DND-41 (cell line): ENCODE measurements around the gene GABRG3.

Experiments used
- ATAC-seq: fragments of 200-7000 bp; cut with Tn5 transposase; 3 replicates; pipeline ENCODE4 v1.9.1; 2021; ENCODE audit warnings: low read depth; ENCODE audit not compliant: insufficient read depth
- DNase-seq: peaks from one replicate; pipeline ENCODE4 v3.0.0-alpha.2; 2020
- H2AFZ ChIP-seq: 2 replicates; pipeline ENCODE4 v1.6.0; 2012; ENCODE audit warnings: low read depth, low read length
- H3K27ac ChIP-seq: 2 replicates; pipeline ENCODE4 v1.5.1; 2012; ENCODE audit warnings: low read length, inconsistent platforms
- H3K27me3 ChIP-seq: fragments of 200-600 bp; sonication (generic); 2 replicates; pipeline ENCODE4 v1.6.0; 2012; ENCODE audit warnings: low read length, mild to moderate bottlenecking, inconsistent platforms; ENCODE audit not compliant: insufficient read depth, poor library complexity
- H3K36me3 ChIP-seq: 2 replicates; pipeline ENCODE4 v1.5.1; 2012; ENCODE audit warnings: low read length, inconsistent platforms; ENCODE audit not compliant: insufficient read depth
- H3K4me1 ChIP-seq: 2 replicates; pipeline ENCODE4 v1.5.1; 2012; ENCODE audit warnings: mild to moderate bottlenecking, low read length; ENCODE audit not compliant: insufficient read depth
- H3K4me2 ChIP-seq: 2 replicates; pipeline ENCODE4 v1.6.0; 2012; ENCODE audit warnings: mild to moderate bottlenecking, moderate library complexity, low read length, inconsistent platforms; ENCODE audit not compliant: insufficient read depth
- H3K4me3 ChIP-seq, 2 experiments: fragments of 200-600 bp in 1 of 2; shearing (Covaris generic) in 1 of 2; 2 replicates each; pipeline ENCODE4 v1.5.1; 2012 to 2016; ENCODE audit warnings: inconsistent platforms in 2 of 2, low read length in 2 of 2, mild to moderate bottlenecking in 2 of 2, low read depth in 1 of 2, moderate library complexity in 1 of 2
- H3K79me2 ChIP-seq: 2 replicates; pipeline ENCODE4 v1.6.0; 2012; ENCODE audit warnings: low read length, inconsistent platforms; ENCODE audit not compliant: insufficient read depth
- H3K9ac ChIP-seq: 2 replicates; pipeline ENCODE4 v1.6.0; 2012; ENCODE audit warnings: low read depth, mild to moderate bottlenecking, inconsistent platforms, low read length, moderate library complexity
- H3K9me3 ChIP-seq: 2 replicates; pipeline ENCODE4 v1.5.1; 2012; ENCODE audit warnings: low read length, moderate library complexity, mild to moderate bottlenecking, inconsistent platforms; ENCODE audit not compliant: insufficient read depth, severe bottlenecking
- H4K20me1 ChIP-seq: 2 replicates; pipeline ENCODE4 v1.6.0; 2012; ENCODE audit warnings: low read length; ENCODE audit not compliant: insufficient read depth
- EZH2 ChIP-seq: IDR thresholded peaks from 3 replicates; pipeline ENCODE4 v1.6.1; 2012; ENCODE audit warnings: borderline replicate concordance, low read depth, mild to moderate bottlenecking, moderate library complexity, low read length, inconsistent platforms; ENCODE audit not compliant: severe bottlenecking
- TF ChIP-seq, protein P1 (sequence below): IDR thresholded peaks from 2 replicates; pipeline ENCODE4 v1.5.1; 2012; ENCODE audit warnings: borderline replicate concordance, low read length, moderate library complexity, mild to moderate bottlenecking; ENCODE audit not compliant: poor library complexity, severe bottlenecking; ENCODE audit errors: extremely low read depth

The GABRG3 gene

DNA sequence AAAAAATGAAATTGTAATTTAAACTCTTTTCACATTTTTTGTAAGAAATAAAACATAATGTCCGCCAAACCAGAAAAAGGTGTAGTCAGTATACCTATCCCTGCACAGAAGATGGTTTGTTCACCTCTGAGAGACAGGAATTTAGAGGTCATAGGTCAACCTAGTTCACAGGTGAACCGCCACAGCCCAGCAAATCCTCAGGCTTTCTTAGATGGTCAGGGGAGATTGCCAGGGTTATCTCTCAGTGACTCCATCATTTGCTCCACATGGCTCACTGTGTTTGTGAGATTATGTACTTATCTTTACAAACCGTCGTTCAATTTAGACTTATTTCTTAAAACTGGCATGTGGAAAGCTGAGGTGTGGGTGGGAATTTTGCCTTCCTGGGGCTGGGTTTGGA is 264.2 kb downstream of the GABRG3 start:
- Histone ChIP-seq H3K79me2 (no peaks in the 10 kb centered on the region), H3K9me3 (no peaks in the 10 kb centered on the region), H3K9ac (no peak overlapping the region), H3K4me3 (no peak overlapping the region), H3K4me2 (no peak overlapping the region), H3K27me3 (no peaks in the 10 kb centered on the region), H3K36me3 (no peaks in the 10 kb centered on the region), H2AFZ (no peak overlapping the region), H4K20me1 (no peaks in the 10 kb centered on the region), H3K4me1 (peaks cover 2% of the 10 kb centered on the region; the same call in 1 of the 2 replicates), H3K27ac (no peak overlapping the region)
- TF ChIP-seq, protein P1, sequence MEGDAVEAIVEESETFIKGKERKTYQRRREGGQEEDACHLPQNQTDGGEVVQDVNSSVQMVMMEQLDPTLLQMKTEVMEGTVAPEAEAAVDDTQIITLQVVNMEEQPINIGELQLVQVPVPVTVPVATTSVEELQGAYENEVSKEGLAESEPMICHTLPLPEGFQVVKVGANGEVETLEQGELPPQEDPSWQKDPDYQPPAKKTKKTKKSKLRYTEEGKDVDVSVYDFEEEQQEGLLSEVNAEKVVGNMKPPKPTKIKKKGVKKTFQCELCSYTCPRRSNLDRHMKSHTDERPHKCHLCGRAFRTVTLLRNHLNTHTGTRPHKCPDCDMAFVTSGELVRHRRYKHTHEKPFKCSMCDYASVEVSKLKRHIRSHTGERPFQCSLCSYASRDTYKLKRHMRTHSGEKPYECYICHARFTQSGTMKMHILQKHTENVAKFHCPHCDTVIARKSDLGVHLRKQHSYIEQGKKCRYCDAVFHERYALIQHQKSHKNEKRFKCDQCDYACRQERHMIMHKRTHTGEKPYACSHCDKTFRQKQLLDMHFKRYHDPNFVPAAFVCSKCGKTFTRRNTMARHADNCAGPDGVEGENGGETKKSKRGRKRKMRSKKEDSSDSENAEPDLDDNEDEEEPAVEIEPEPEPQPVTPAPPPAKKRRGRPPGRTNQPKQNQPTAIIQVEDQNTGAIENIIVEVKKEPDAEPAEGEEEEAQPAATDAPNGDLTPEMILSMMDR = no peak
- no peak for TF ChIP-seq EZH2
- DNase-seq (no peak), ATAC-seq (no peak)

DNA sequence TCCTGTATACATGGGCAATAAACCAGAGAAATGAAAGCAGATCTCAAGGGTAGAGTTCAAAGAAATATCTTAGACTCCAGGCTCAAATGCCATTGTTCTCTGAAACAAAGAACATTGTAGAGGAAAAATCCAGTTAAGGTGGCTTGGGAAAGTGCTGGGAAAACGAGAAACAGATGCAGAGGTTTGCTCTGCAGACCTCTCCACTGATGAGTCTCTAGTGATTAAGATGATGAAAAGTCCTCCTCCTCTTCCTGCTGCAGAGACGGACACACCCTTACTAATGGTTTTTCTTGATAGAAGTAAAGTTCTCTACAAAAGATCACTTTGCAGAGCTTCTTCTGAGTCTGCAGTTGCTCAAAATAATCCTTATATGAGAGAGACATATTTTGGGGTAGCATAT is 264.7 kb downstream of the GABRG3 start:
- Histone ChIP-seq H3K9ac (no peak overlapping the region), H4K20me1 (no peaks in the 10 kb centered on the region), H3K9me3 (no peaks in the 10 kb centered on the region), H3K27me3 (no peaks in the 10 kb centered on the region), H3K27ac (no peak overlapping the region), H3K4me1 (peaks cover 2% of the 10 kb centered on the region; the same call in 1 of the 2 replicates), H3K4me3 (no peak overlapping the region), H2AFZ (no peak overlapping the region), H3K36me3 (no peaks in the 10 kb centered on the region), H3K79me2 (no peaks in the 10 kb centered on the region), H3K4me2 (no peak overlapping the region)
- no peak for ATAC-seq
- DNase-seq = no peak
- no peak for TF ChIP-seq EZH2
- TF ChIP-seq, protein P1 = no peak

DNA sequence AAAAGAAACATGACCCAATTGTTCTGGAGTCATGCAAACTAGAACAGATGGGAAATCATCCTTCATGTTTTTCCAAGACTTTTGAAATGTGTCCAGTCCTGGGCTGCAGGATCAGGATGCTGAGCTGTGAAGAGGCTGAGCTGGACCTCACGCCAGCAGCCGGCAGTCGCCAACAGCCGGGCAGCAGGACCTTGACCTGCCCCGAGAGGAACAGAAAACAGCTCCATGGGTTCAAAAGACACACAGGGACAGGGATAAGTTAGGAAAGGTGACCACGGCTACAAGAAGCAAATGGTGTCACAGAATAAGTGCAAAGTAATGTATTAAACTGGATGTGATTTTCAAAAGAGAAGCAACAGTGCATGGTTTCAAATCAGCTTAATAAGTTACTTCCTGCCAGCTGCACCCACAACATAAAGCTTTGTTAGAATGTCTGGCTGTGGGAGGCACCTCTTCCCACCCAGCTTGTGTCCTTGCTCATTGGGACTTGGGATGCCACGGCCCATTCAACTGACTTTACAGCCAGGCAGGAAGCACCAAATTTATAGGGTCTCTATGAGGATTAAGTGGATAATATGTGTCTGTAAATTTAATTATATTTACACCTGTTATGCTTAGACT is 266.4 kb downstream of the GABRG3 start:
- Histone ChIP-seq H3K9me3 (no peaks in the 10 kb centered on the region), H3K79me2 (no peaks in the 10 kb centered on the region)

More for the DNA sequence above, 266.4 kb downstream of the GABRG3 start:
- Histone ChIP-seq H3K4me2 (no peak overlapping the region), H2AFZ (no peak overlapping the region), H3K9ac (no peak overlapping the region), H3K27ac (no peak overlapping the region), H3K36me3 (no peaks in the 10 kb centered on the region), H3K4me3 (no peak overlapping the region), H3K4me1 (peaks cover 2% of the 10 kb centered on the region; the same call in 1 of the 2 replicates), H3K27me3 (no peaks in the 10 kb centered on the region), H4K20me1 (no peaks in the 10 kb centered on the region)
- no peak for TF ChIP-seq EZH2
- TF ChIP-seq, protein P1 = no peak
- DNase-seq (no peak), ATAC-seq (no peak)
